ENCODE results near the gene ANKH.

DNA sequence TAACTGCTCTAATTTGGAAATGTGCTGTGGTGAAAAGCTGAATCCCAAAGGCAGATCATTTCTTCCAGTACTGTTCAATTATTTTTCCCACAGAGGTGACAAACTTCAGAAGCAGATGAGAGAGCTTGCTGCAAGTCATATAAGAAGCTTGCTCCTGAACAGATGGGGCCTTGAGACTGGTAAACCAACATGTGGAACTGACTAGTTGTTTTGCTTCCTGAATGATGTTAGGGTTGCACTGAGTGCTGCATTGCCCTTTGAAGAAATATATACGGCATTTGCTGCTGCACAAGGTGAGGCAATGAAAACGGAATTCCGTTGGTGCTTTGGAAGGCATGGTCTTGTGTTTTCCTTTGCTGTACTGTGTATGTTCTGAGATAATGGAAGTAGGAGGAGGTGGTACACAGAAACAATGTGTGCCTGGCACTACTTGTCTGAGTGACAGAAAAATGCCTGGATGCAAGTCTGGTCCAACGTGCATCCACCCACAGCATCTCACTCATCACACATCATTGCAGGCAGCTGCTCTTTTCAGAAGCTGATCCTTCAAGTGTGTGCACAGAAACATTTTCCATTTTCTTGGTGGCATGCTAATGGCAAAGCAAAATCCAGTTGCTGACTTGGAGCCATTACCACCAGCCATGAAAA is 76.9 kb downstream of the ANKH start:
- no peak for TF ChIP-seq POLR2A (IDR thresholded peaks at IDR 0.05)
- TF ChIP-seq, protein P1, sequence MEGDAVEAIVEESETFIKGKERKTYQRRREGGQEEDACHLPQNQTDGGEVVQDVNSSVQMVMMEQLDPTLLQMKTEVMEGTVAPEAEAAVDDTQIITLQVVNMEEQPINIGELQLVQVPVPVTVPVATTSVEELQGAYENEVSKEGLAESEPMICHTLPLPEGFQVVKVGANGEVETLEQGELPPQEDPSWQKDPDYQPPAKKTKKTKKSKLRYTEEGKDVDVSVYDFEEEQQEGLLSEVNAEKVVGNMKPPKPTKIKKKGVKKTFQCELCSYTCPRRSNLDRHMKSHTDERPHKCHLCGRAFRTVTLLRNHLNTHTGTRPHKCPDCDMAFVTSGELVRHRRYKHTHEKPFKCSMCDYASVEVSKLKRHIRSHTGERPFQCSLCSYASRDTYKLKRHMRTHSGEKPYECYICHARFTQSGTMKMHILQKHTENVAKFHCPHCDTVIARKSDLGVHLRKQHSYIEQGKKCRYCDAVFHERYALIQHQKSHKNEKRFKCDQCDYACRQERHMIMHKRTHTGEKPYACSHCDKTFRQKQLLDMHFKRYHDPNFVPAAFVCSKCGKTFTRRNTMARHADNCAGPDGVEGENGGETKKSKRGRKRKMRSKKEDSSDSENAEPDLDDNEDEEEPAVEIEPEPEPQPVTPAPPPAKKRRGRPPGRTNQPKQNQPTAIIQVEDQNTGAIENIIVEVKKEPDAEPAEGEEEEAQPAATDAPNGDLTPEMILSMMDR (IDR thresholded peaks at IDR 0.05) = no peak
